GM23338 (cell line): ENCODE results near the gene PRDX3.

ENCODE experiments used
- CREB1 ChIP-seq: fragments of 250-450 bp; sonication (Bioruptor Pico); IDR thresholded peaks from 2 replicates; pipeline ENCODE4 v1.5.0; 2020; ENCODE audit warnings: low read depth, mild to moderate bottlenecking, moderate library complexity
- ETS1 ChIP-seq: IDR thresholded peaks from 2 replicates; pipeline ENCODE4 v1.6.1; 2016; ENCODE audit warnings: antibody characterized with exemption
- EZH2 ChIP-seq: fragments of 200-600 bp; sonication (generic); IDR thresholded peaks from one replicate; pipeline ENCODE4 v1.8.0; 2017; ENCODE audit warnings: antibody characterized with exemption, mild to moderate bottlenecking, low read depth; ENCODE audit not compliant: unreplicated experiment
- EZH2phosphoT487 ChIP-seq: fragments of 200-600 bp; sonication (generic); IDR thresholded peaks from one replicate; pipeline ENCODE4 v1.8.1; 2018; ENCODE audit warnings: antibody characterized with exemption; ENCODE audit not compliant: unreplicated experiment
- JUNB ChIP-seq: IDR thresholded peaks from one replicate; pipeline ENCODE4 v1.6.1; 2016; ENCODE audit warnings: antibody characterized with exemption; ENCODE audit not compliant: unreplicated experiment
- NANOG ChIP-seq: IDR thresholded peaks from 2 replicates; pipeline ENCODE4 v1.6.1; 2016; ENCODE audit warnings: antibody characterized with exemption, borderline replicate concordance
- POLR2AphosphoS5 ChIP-seq: IDR thresholded peaks from 2 replicates; pipeline ENCODE4 v1.6.1; 2016; ENCODE audit warnings: antibody characterized with exemption, low read depth
- REST ChIP-seq: IDR thresholded peaks from one replicate; pipeline ENCODE4 v1.6.1; 2018; ENCODE audit warnings: antibody characterized with exemption; ENCODE audit not compliant: unreplicated experiment
- STAT1 ChIP-seq: IDR thresholded peaks from one replicate; pipeline ENCODE4 v1.6.1; 2016; ENCODE audit warnings: antibody characterized with exemption; ENCODE audit not compliant: unreplicated experiment
- ZNF114 ChIP-seq: fragments of 250-450 bp; sonication (Bioruptor Pico); IDR thresholded peaks from 2 replicates; pipeline ENCODE4 v1.5.0; 2020; ENCODE audit warnings: mild to moderate bottlenecking, moderate library complexity
- ZNF331 ChIP-seq: fragments of 250-450 bp; sonication (Bioruptor Pico); IDR thresholded peaks from 2 replicates; pipeline ENCODE4 v1.5.0; 2020; ENCODE audit warnings: low read depth, mild to moderate bottlenecking, moderate library complexity
- TF ChIP-seq, protein P1 (sequence below), 2 experiments: fragments of 200-600 bp in 1 of 2; sonication (generic) in 1 of 2; conservative IDR thresholded peaks; 2 replicates each; pipeline versions ENCODE4 v1.5.1 to v1.6.1; 2016 to 2017; ENCODE audit warnings: antibody characterized with exemption in 2 of 2, low read depth in 2 of 2, mild to moderate bottlenecking in 2 of 2, moderate library complexity in 1 of 2
- TF ChIP-seq, protein P2 (sequence below): fragments of 250-450 bp; sonication (Bioruptor Pico); IDR thresholded peaks from 2 replicates; pipeline ENCODE4 v1.5.0; 2020; ENCODE audit warnings: mild to moderate bottlenecking, moderate library complexity

- TF ChIP-seq, protein P1, sequence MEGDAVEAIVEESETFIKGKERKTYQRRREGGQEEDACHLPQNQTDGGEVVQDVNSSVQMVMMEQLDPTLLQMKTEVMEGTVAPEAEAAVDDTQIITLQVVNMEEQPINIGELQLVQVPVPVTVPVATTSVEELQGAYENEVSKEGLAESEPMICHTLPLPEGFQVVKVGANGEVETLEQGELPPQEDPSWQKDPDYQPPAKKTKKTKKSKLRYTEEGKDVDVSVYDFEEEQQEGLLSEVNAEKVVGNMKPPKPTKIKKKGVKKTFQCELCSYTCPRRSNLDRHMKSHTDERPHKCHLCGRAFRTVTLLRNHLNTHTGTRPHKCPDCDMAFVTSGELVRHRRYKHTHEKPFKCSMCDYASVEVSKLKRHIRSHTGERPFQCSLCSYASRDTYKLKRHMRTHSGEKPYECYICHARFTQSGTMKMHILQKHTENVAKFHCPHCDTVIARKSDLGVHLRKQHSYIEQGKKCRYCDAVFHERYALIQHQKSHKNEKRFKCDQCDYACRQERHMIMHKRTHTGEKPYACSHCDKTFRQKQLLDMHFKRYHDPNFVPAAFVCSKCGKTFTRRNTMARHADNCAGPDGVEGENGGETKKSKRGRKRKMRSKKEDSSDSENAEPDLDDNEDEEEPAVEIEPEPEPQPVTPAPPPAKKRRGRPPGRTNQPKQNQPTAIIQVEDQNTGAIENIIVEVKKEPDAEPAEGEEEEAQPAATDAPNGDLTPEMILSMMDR (conservative IDR thresholded peaks at IDR 0.05; ENCODE audit: low read depth in 2 of 2), result no peak
- no peak for TF ChIP-seq POLR2AphosphoS5
- no peak for TF ChIP-seq STAT1
- TF ChIP-seq CREB1 (CRISPR knock-in tag), result no peak
- no peak for TF ChIP-seq ETS1
- TF ChIP-seq EZH2, result no peak
- TF ChIP-seq REST, result no peak
- no peak for TF ChIP-seq JUNB
- no peak for TF ChIP-seq EZH2phosphoT487
- TF ChIP-seq ZNF114 (CRISPR knock-in tag), result no peak
- no peak for TF ChIP-seq NANOG
- no peak for TF ChIP-seq ZNF331
- TF ChIP-seq, protein P2, sequence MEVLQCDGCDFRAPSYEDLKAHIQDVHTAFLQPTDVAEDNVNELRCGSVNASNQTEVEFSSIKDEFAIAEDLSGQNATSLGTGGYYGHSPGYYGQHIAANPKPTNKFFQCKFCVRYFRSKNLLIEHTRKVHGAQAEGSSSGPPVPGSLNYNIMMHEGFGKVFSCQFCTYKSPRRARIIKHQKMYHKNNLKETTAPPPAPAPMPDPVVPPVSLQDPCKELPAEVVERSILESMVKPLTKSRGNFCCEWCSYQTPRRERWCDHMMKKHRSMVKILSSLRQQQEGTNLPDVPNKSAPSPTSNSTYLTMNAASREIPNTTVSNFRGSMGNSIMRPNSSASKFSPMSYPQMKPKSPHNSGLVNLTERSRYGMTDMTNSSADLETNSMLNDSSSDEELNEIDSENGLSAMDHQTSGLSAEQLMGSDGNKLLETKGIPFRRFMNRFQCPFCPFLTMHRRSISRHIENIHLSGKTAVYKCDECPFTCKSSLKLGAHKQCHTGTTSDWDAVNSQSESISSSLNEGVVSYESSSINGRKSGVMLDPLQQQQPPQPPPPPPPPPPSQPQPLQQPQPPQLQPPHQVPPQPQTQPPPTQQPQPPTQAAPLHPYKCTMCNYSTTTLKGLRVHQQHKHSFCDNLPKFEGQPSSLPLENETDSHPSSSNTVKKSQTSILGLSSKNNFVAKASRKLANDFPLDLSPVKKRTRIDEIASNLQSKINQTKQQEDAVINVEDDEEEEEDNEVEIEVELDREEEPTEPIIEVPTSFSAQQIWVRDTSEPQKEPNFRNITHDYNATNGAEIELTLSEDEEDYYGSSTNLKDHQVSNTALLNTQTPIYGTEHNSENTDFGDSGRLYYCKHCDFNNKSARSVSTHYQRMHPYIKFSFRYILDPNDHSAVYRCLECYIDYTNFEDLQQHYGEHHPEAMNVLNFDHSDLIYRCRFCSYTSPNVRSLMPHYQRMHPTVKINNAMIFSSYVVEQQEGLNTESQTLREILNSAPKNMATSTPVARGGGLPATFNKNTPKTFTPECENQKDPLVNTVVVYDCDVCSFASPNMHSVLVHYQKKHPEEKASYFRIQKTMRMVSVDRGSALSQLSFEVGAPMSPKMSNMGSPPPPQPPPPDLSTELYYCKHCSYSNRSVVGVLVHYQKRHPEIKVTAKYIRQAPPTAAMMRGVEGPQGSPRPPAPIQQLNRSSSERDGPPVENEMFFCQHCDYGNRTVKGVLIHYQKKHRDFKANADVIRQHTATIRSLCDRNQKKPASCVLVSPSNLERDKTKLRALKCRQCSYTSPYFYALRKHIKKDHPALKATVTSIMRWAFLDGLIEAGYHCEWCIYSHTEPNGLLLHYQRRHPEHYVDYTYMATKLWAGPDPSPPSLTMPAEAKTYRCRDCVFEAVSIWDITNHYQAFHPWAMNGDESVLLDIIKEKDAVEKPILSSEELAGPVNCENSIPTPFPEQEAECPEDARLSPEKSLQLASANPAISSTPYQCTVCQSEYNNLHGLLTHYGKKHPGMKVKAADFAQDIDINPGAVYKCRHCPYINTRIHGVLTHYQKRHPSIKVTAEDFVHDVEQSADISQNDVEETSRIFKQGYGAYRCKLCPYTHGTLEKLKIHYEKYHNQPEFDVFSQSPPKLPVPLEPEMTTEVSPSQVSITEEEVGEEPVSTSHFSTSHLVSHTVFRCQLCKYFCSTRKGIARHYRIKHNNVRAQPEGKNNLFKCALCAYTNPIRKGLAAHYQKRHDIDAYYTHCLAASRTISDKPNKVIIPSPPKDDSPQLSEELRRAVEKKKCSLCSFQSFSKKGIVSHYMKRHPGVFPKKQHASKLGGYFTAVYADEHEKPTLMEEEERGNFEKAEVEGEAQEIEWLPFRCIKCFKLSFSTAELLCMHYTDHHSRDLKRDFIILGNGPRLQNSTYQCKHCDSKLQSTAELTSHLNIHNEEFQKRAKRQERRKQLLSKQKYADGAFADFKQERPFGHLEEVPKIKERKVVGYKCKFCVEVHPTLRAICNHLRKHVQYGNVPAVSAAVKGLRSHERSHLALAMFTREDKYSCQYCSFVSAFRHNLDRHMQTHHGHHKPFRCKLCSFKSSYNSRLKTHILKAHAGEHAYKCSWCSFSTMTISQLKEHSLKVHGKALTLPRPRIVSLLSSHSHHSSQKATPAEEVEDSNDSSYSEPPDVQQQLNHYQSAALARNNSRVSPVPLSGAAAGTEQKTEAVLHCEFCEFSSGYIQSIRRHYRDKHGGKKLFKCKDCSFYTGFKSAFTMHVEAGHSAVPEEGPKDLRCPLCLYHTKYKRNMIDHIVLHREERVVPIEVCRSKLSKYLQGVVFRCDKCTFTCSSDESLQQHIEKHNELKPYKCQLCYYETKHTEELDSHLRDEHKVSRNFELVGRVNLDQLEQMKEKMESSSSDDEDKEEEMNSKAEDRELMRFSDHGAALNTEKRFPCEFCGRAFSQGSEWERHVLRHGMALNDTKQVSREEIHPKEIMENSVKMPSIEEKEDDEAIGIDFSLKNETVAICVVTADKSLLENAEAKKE (CRISPR knock-in tag), result no peak
These were observed 42.5 kb downstream of the PRDX3 start for GRCh38 chr10:119136084-119136483.
